A673 (cell line): ENCODE measurements around the gene U2AF1L4.

Experiments
- CTCF ChIP-seq: fragments of 300-800, 200-600 bp; sonication (generic); conservative IDR thresholded peaks from 2 replicates; pipeline ENCODE4 v1.5.1; 2017; ENCODE audit warnings: low read depth, mild to moderate bottlenecking, antibody characterized with exemption, low read length, moderate library complexity, mixed read lengths
- EZH2 ChIP-seq: fragments of 200-600 bp; sonication (generic); IDR thresholded peaks from 2 replicates; pipeline ENCODE4 v1.6.1; 2017; ENCODE audit warnings: borderline replicate concordance, low read depth, mild to moderate bottlenecking, mixed read lengths, antibody characterized with exemption, low read length; ENCODE audit not compliant: poor library complexity, severe bottlenecking

DNA sequence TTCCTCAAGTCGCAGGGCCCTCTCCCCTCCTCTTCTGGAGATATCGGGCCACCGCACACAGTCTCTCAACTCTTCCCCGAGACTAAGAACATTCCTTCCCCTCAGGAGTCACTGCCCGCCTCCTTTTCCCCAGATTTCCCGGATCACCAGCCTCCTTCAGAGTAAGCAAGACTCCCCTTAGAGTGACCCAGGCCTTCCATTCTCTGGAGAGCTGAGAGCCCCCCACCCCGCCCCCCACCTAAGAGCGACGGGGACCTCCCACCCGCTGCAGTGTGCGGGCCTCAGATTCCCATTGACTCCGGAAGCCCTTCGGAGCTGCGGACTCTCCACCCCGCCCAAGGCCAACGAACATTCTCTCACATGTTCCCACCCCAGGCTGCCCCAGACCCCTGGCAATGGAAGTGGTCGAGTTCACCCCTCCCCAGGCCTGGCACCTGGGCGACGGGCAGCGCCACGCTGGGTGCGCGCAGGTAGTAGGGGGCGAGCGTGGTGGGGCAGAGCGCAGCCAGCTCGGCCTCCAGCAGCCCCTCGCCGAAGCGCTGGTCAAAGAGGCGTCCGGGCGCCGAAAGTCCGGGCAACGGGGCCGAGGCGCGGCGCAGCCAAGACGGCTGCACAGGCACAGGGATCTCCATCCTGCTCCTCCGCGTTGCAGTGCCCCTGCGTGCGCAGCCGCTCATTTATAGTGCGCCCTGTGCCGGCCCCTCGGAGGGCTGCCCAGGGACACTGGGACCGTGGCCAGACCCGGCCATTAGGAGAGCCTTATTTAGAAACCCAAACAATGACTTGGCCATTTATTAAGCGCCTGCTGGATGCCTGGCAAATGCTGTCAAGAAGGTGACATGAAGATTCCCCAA lies 11.4 kb upstream of the U2AF1L4 start, which contains the start of gene HSPB6:
- no peak for TF ChIP-seq EZH2
- TF ChIP-seq CTCF, result no peak
